Vagina (tissue), 2 donors: ENCODE results near the gene CPB1.

Experiments used
- CTCF ChIP-seq, 3 experiments: fragments of 450-650 bp in 2 of 3; fragments of 200-600 bp in 1 of 3; sonication (generic) in 1 of 3; IDR thresholded peaks; one replicate each; pipeline ENCODE4 v1.5.1; 2017 to 2019; ENCODE audit warnings: antibody characterized with exemption in 3 of 3, mild to moderate bottlenecking in 2 of 3, moderate library complexity in 2 of 3
- POLR2A ChIP-seq, 2 donors: fragments of 450-650 bp; IDR thresholded peaks; one replicate each; pipeline ENCODE4 v1.6.1; 2017; ENCODE audit warnings: antibody characterized with exemption in 2 of 2, mild to moderate bottlenecking in 2 of 2, moderate library complexity in 2 of 2

GRCh38 chr3:148815316-148816110 lies 12.1 kb upstream of the CPB1 start:
- TF ChIP-seq CTCF (IDR thresholded peaks at IDR 0.05) = no peak
- TF ChIP-seq POLR2A (IDR thresholded peaks at IDR 0.05) = no peak
